GM12801 (cell line): ENCODE measurements around the gene EIF3K.

Source experiments
- CTCF ChIP-seq: IDR thresholded peaks from one replicate; pipeline ENCODE4 v1.5.1; 2011; ENCODE audit warnings: control low read depth; ENCODE audit not compliant: insufficient read length; ENCODE audit errors: extremely low read depth

The EIF3K gene

GRCh38 chr19:38669552-38669951, 50.6 kb downstream of the EIF3K start:
- no peak for TF ChIP-seq CTCF

GRCh38 chr19:38670921-38671398, 52.0 kb downstream of the EIF3K start:
- TF ChIP-seq CTCF = no peak

- no peak for TF ChIP-seq CTCF
Observed at GRCh38 chr19:38671654-38672053, 52.7 kb downstream of the EIF3K start.

DNA sequence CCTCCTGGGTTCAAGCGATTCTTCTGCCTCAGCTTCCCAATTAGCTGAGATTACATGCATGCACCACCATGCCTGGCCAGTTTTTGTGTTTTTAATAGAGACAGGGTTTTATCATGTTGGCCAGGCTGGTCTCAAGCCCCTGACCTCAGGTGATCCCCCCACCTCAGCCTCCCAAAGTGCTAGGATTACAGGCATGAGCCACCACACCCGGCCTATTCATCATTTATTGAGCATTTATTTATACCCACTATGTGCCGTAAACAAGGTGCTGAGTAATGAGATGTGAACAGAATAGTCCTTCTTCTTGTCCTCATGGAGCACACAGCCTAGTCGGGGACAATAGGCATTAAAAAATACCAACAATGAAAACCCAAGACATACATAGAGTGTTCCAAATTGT, 54.0 kb downstream of the EIF3K start:
- no peak for TF ChIP-seq CTCF

DNA sequence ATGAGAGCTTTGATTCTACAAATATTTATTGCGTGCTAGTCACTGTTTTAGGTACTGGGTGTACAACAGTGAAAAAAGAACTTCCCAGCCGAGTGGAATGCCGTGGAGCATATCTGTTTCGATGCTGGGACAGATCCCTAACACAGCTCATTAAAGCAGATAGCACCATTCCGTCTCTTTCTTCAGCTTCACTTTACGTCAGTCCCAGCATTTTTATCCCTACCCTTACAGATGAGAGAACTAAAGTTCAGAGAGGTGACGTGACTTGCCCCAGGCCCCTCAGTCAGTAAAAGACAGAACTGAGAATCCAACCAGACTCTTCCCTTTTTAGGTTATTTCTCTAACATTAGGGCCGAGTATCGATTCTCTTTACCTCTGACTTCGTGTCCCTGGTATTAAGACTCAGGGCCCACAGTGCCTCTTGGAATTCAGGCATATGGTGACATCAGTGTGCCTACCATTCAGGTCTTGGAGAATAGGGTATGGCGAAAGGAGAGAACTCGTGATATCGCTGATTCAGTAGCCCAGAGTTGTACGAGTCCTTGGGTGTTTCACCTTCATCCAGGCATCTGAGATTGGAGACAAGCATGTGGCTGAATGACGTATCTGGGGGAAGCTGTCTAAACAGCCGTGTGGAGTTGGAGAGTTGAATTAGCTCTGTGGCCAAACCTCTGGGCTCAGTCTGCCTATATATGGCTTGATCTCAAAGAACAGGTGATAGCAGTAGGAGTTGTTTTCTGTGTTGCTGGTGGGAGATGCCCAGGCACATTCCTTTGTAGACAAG, 55.6 kb downstream of the EIF3K start:
- TF ChIP-seq CTCF = no peak

DNA sequence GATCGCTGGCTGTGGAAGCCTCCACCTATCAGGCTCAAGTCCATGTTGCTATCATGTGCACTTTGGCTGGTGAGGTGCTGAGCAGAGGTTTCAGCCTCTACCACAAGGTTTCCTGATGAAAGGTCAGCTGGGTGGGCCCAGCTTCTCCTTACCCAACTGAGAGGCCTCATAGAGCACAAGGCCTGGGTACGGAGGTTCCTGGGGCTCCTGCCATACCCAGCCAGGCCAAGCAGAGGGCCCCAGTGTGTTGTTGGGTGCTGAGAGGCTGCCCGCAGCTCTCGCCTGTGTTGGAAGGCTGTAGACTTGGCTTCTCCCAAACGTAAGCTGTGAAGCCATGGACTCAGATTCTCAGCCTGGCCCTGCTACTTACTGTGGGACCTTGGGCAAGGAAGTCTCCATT, 56.6 kb downstream of the EIF3K start:
- no peak for TF ChIP-seq CTCF

GRCh38 chr19:38676023-38676877, 57.3 kb downstream of the EIF3K start:
- TF ChIP-seq CTCF = no peak
